PC-3 (cell line): ENCODE measurements around the gene BRIP1. TPM values are rescaled to one million over a fixed set of nuclear protein-coding genes. Genes with fewer than 3 reads are reported as not detected.

Experiments used
- ATAC-seq: fragments of 200-7000 bp; cut with Tn5 transposase; 2 replicates; pipeline ENCODE4 v1.9.1; 2020; ENCODE audit warnings: mild to moderate bottlenecking, moderate library complexity
- BruUV-seq: library from RNA; stranded (reverse); fragments of 400-500 nt; replicated peaks from 2 replicates; lab custom pipeline; 2021; lab: Mats Ljungman, UMichigan
- CTCF ChIA-PET: fragments of 300-600 bp; sonication (Branson Sonifier 250); formaldehyde crosslinking; loops from one replicate; lab custom pipeline; 2022; ENCODE audit warnings: antibody characterized with exemption; lab: Charles Lee
- POLR2A ChIA-PET: fragments of 300-600 bp; sonication (Branson Sonifier 250); formaldehyde crosslinking; loops from one replicate; lab custom pipeline; 2022; ENCODE audit warnings: antibody characterized with exemption; ENCODE audit not compliant: unreplicated experiment; lab: Charles Lee
- DNase-seq: peaks from one replicate; pipeline ENCODE4 v3.0.0-alpha.2; 2015
- H2AFZ ChIP-seq: fragments of 300-600 bp; sonication (generic); 2 replicates; pipeline ENCODE4 v1.6.0; 2016; ENCODE audit warnings: antibody characterized with exemption, low read length
- H3F3A ChIP-seq: fragments of 300-600 bp; sonication (generic); one replicate; pipeline ENCODE4 v1.6.0; 2017; ENCODE audit warnings: antibody characterized with exemption, low read length, control low read depth, mild to moderate bottlenecking; ENCODE audit not compliant: unreplicated experiment
- H3K27ac ChIP-seq: fragments of 300-600 bp; sonication (generic); 2 replicates; pipeline ENCODE4 v1.5.1; 2016; ENCODE audit warnings: mild to moderate bottlenecking, low read length
- H3K27me3 ChIP-seq: fragments of 300-600 bp; sonication (generic); 2 replicates; pipeline ENCODE4 v1.6.1; 2016; ENCODE audit warnings: low read length, mixed read lengths
- H3K36me3 ChIP-seq: fragments of 300-600 bp; sonication (generic); 2 replicates; pipeline ENCODE4 v1.6.1; 2016; ENCODE audit warnings: low read depth, mixed run types, low read length, mixed read lengths
- H3K4me1 ChIP-seq: fragments of 300-600 bp; sonication (generic); 2 replicates; pipeline ENCODE4 v1.5.1; 2016; ENCODE audit warnings: low read length; ENCODE audit not compliant: insufficient read depth
- H3K4me2 ChIP-seq: fragments of 300-600 bp; sonication (generic); 2 replicates; pipeline ENCODE4 v1.6.0; 2016; ENCODE audit warnings: low read length
- H3K4me3 ChIP-seq: fragments of 300-600 bp; sonication (generic); 2 replicates; pipeline ENCODE4 v1.5.1; 2016; ENCODE audit warnings: mild to moderate bottlenecking, low read length, mixed read lengths
- H3K79me2 ChIP-seq: fragments of 300-600 bp; sonication (generic); 2 replicates; pipeline ENCODE4 v1.6.1; 2017; ENCODE audit warnings: low read length, mixed read lengths
- H3K9ac ChIP-seq: fragments of 300-600 bp; sonication (generic); 2 replicates; pipeline ENCODE4 v1.6.0; 2016; ENCODE audit warnings: mild to moderate bottlenecking, low read length
- H3K9me2 ChIP-seq: fragments of 300-600 bp; sonication (generic); replicated peaks from 2 replicates; pipeline ENCODE4 v1.6.1; 2016; ENCODE audit warnings: mixed run types, low read length, mixed read lengths
- H3K9me3 ChIP-seq: fragments of 300-600 bp; sonication (generic); 2 replicates; pipeline ENCODE4 v1.6.1; 2016; ENCODE audit warnings: low read length, mixed read lengths
- H4K20me1 ChIP-seq: fragments of 300-600 bp; sonication (generic); 2 replicates; pipeline ENCODE4 v1.6.1; 2016; ENCODE audit warnings: low read length, mixed read lengths
- CTCF ChIP-seq: fragments of 300-600 bp; sonication (generic); conservative IDR thresholded peaks from 2 replicates; pipeline ENCODE4 v1.5.1; 2017; ENCODE audit warnings: antibody characterized with exemption, low read depth, mild to moderate bottlenecking, low read length
- EZH2 ChIP-seq: fragments of 300-600 bp; sonication (generic); IDR thresholded peaks from one replicate; pipeline ENCODE4 v1.6.1; 2017; ENCODE audit warnings: antibody characterized with exemption, mild to moderate bottlenecking, low read length; ENCODE audit not compliant: unreplicated experiment
- EZH2phosphoT487 ChIP-seq: fragments of 300-600 bp; sonication (generic); IDR thresholded peaks from 2 replicates; pipeline ENCODE4 v1.6.1; 2018; ENCODE audit warnings: mild to moderate bottlenecking, antibody characterized with exemption, low read length, borderline replicate concordance
- intact Hi-C: fragments of 100-400 bp; cut with micrococcal nuclease; formaldehyde crosslinking; loops from 2 replicates; pipeline ENCODE4 v1.9.0; 2023
- total RNA-seq: library from RNA; depleted of rRNA; stranded (reverse); fragments of >200 nt; gene quantifications from 2 replicates; pipeline ENCODE4 v1.2.3, GENCODE V29; 2014

BRIP1 gene
- total RNA-seq, 1 experiment from 2014 or later, result 21.1 TPM

- no peaks in the 10 kb centered on the region for H3F3A ChIP-seq
- H2AFZ ChIP-seq, result no peak overlapping the region
- no peak for TF ChIP-seq EZH2
- TF ChIP-seq EZH2phosphoT487, result no peak
- TF ChIP-seq CTCF, result no peak
- no peaks in the 10 kb centered on the region for H3K9me2 ChIP-seq
- ATAC-seq, result no peak
- peaks cover 15% of the 10 kb centered on the region; the same call in 1 of the 2 replicates for H3K9me3 ChIP-seq
- H4K20me1 ChIP-seq, result no peaks in the 10 kb centered on the region
- ChIA-PET POLR2A (no interaction called here), CTCF (no interaction called here)
- H3K36me3 ChIP-seq, result peaks cover 11% of the 10 kb centered on the region; the same call in 1 of the 2 replicates
- H3K79me2 ChIP-seq, result no peaks in the 10 kb centered on the region
- intact Hi-C loops, result no loop called here
- H3K4me3 ChIP-seq, result no peak overlapping the region
- no peak for DNase-seq
- H3K27me3 ChIP-seq, result no peaks in the 10 kb centered on the region
- H3K9ac ChIP-seq, result no peak overlapping the region
- H3K27ac ChIP-seq, result no peak overlapping the region
- no peaks in the 10 kb centered on the region for H3K4me1 ChIP-seq
- H3K4me2 ChIP-seq, result no peak overlapping the region
- BruUV-seq, result no TSS peak
Observed at GRCh38 chr17:61700252-61700651, 163.1 kb downstream of the BRIP1 start.

DNA sequence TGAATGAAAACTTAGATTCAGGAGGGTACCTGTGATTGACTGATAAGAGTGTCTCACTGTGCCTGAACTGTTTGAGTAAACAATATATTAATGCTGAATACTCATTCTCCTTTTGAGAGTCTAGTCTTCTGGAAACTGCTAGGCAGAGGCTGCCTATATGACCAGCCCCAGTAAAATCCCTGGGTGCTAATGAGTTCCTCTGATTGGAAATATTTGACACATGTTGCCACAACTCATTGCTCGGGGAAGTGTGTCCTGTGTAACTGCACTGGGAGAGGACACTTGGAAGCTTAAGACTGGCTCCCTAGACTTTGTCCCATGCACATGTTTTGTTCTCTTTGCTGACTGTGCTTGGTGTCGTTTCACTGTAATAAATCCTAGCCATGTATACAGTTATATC is 163.6 kb downstream of the BRIP1 start:
- BruUV-seq, result no TSS peak
- CTCF ChIA-PET, result no interaction called here
- no peak overlapping the region for H3K27ac ChIP-seq

More for the DNA sequence above, 163.6 kb downstream of the BRIP1 start:
- H3K9me2 ChIP-seq, result no peaks in the 10 kb centered on the region
- H3K9me3 ChIP-seq, result peaks cover 15% of the 10 kb centered on the region; the same call in 1 of the 2 replicates
- H3K9ac ChIP-seq, result no peak overlapping the region
- H3K79me2 ChIP-seq, result no peaks in the 10 kb centered on the region
- H2AFZ ChIP-seq, result no peak overlapping the region
- no peaks in the 10 kb centered on the region for H3K27me3 ChIP-seq
- intact Hi-C loops, result no loop called here
- H4K20me1 ChIP-seq, result no peaks in the 10 kb centered on the region
- TF ChIP-seq EZH2 (no peak), EZH2phosphoT487 (no peak), CTCF (no peak)
- H3K36me3 ChIP-seq, result peaks cover 11% of the 10 kb centered on the region; the same call in 1 of the 2 replicates
- no peaks in the 10 kb centered on the region for H3F3A ChIP-seq
- ATAC-seq (no peak), DNase-seq (no peak)
- H3K4me1 ChIP-seq, result no peaks in the 10 kb centered on the region
- H3K4me2 ChIP-seq, result no peak overlapping the region
- POLR2A ChIA-PET, result no interaction called here
- no peak overlapping the region for H3K4me3 ChIP-seq
